ENCODE results near the gene MRGPRF.

GRCh38 chr11:69010361-69010891 is 2.6 kb downstream of the MRGPRF start:
- TF ChIP-seq CTCF (IDR thresholded peaks at IDR 0.05) (no peak), EZH2 (IDR thresholded peaks at IDR 0.05; ENCODE audit: borderline replicate concordance, insufficient read depth, low read depth, low read length, poor library complexity, severe bottlenecking) (no peak)

All from B cell (primary cell).